Measurements from ENCODE around the gene IL17C. TPM values are rescaled to one million over a fixed set of nuclear protein-coding genes. Genes with fewer than 3 reads are reported as not detected.

IL17C gene
- total RNA-seq, 1 donor from 2014 or later = 0.23 TPM

GRCh38 chr16:88669980-88670379, 31.6 kb downstream of the IL17C start:
- H3K4me1 Mint-ChIP-seq = peaks cover 10% of the 10 kb centered on the region
- H3K27me3 Mint-ChIP-seq (ENCODE audit: low read depth) = no peaks in the 10 kb centered on the region
- H3K4me3 Mint-ChIP-seq = no peak overlapping the region
- TF ChIP-seq CTCF (conservative IDR thresholded peaks at IDR 0.05) = no peak
- DNase-seq (ENCODE audit: low read depth, low spot score) = no peak
- H3K27ac Mint-ChIP-seq (ENCODE audit: unreplicated experiment) = no peak overlapping the region
- no peaks in the 10 kb centered on the region for H3K9me3 Mint-ChIP-seq
- no peaks in the 10 kb centered on the region for H3K36me3 Mint-ChIP-seq (ENCODE audit: low read depth)

DNA sequence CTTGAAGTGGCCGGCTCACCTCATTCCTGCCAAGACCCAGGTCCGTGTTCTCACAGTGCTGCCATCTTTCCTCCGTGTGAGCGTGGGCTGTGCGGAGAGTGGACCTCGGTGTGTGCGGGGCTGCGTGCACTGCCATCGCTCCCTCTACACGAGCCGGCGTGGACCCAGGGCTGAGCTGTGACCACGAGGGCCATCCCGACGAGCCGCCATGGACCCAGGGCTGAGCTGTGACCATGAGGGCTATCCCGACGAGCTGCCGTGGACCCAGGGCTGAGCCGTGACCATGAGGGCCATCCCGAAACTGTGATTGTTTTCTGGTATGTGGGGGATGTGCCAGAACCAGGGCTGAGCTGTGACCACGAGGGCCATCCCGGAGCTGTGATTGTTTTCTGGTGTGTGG, 33.4 kb downstream of the IL17C start:
- no peak for TF ChIP-seq CTCF (conservative IDR thresholded peaks at IDR 0.05)
- DNase-seq (ENCODE audit: low read depth, low spot score) = no peak
- H3K4me1 Mint-ChIP-seq = peaks cover 8% of the 10 kb centered on the region
- H3K27ac Mint-ChIP-seq (ENCODE audit: unreplicated experiment) = no peak overlapping the region
- H3K9me3 Mint-ChIP-seq = no peaks in the 10 kb centered on the region
- H3K4me3 Mint-ChIP-seq = no peak overlapping the region
- no peaks in the 10 kb centered on the region for H3K36me3 Mint-ChIP-seq (ENCODE audit: low read depth)
- H3K27me3 Mint-ChIP-seq (ENCODE audit: low read depth) = no peaks in the 10 kb centered on the region

GRCh38 chr16:88672776-88673175, 34.4 kb downstream of the IL17C start:
- peaks cover under 1% of the 10 kb centered on the region for H3K4me1 Mint-ChIP-seq
- H3K4me3 Mint-ChIP-seq = peak overlapping the region; percentile 44
- no peak overlapping the region for H3K27ac Mint-ChIP-seq (ENCODE audit: unreplicated experiment)

GRCh38 chr16:88673716-88674379, 35.5 kb downstream of the IL17C start:
- no peaks in the 10 kb centered on the region for H3K4me1 Mint-ChIP-seq
- no peaks in the 10 kb centered on the region for H3K9me3 Mint-ChIP-seq
- DNase-seq (ENCODE audit: low read depth, low spot score) = no peak
- no peaks in the 10 kb centered on the region for H3K36me3 Mint-ChIP-seq (ENCODE audit: low read depth)
- peak overlapping the region; percentile 12 for H3K27ac Mint-ChIP-seq (ENCODE audit: unreplicated experiment)
- no peaks in the 10 kb centered on the region for H3K27me3 Mint-ChIP-seq (ENCODE audit: low read depth)
- no peak for TF ChIP-seq CTCF (conservative IDR thresholded peaks at IDR 0.05)
- no peak overlapping the region for H3K4me3 Mint-ChIP-seq

More at GRCh38 chr16:88672776-88673175, 34.4 kb downstream of the IL17C start:
- peak; percentile 33 for TF ChIP-seq CTCF (conservative IDR thresholded peaks at IDR 0.05)
- no peak for DNase-seq (ENCODE audit: low read depth, low spot score)
- Mint-ChIP-seq H3K9me3 (no peaks in the 10 kb centered on the region), H3K36me3 (ENCODE audit: low read depth) (no peaks in the 10 kb centered on the region), H3K27me3 (ENCODE audit: low read depth) (no peaks in the 10 kb centered on the region)

GRCh38 chr16:88676502-88677242, 38.3 kb downstream of the IL17C start:
- Mint-ChIP-seq H3K27ac (ENCODE audit: unreplicated experiment) (no peak overlapping the region), H3K4me1 (peaks cover 2% of the 10 kb centered on the region), H3K4me3 (no peak overlapping the region), H3K27me3 (ENCODE audit: low read depth) (peaks cover 1% of the 10 kb centered on the region), H3K36me3 (ENCODE audit: low read depth) (no peaks in the 10 kb centered on the region), H3K9me3 (no peaks in the 10 kb centered on the region)
- DNase-seq (ENCODE audit: low read depth, low spot score) = no peak
- no peak for TF ChIP-seq CTCF (conservative IDR thresholded peaks at IDR 0.05)

Measured in neural crest cell (in vitro differentiated cells).